Neuronal stem cell (in vitro differentiated cells): Measurements from ENCODE around the gene TMEM217.
"Not testable (repeated sequence)": the region's sequence is repeated elsewhere in the genome, so short reads cannot be mapped to it uniquely, and the experiment has no call there.

Source experiments
- DNase-seq: peaks from one replicate; pipeline ENCODE4 v3.0.0-alpha.2; 2013; ENCODE audit warnings: low spot score
- H2AFZ ChIP-seq: one replicate; pipeline ENCODE4 v1.6.1; 2013; ENCODE audit warnings: mild to moderate bottlenecking, low read length, inconsistent platforms
- H2AK5ac ChIP-seq: 2 replicates; pipeline ENCODE4 v1.6.1; 2013; ENCODE audit warnings: low read depth, mild to moderate bottlenecking, inconsistent platforms, low read length, moderate library complexity, mixed read lengths
- H2BK120ac ChIP-seq: 2 replicates; pipeline ENCODE4 v1.6.1; 2013; ENCODE audit warnings: low read depth, mild to moderate bottlenecking, inconsistent platforms, low read length, moderate library complexity, mixed read lengths
- H2BK12ac ChIP-seq: one replicate; pipeline ENCODE4 v1.6.1; 2013; ENCODE audit warnings: low read length, inconsistent platforms
- H2BK15ac ChIP-seq: 2 replicates; pipeline ENCODE4 v1.6.1; 2013; ENCODE audit warnings: mild to moderate bottlenecking, low read length, inconsistent platforms, mixed read lengths
- H2BK5ac ChIP-seq: one replicate; pipeline ENCODE4 v1.6.1; 2013; ENCODE audit warnings: inconsistent platforms, mild to moderate bottlenecking, low read length, moderate library complexity
- H3K14ac ChIP-seq: one replicate; pipeline ENCODE4 v1.6.1; 2013; ENCODE audit warnings: low read length, inconsistent platforms
- H3K18ac ChIP-seq: 2 replicates; pipeline ENCODE4 v1.6.1; 2013; ENCODE audit warnings: low read length, inconsistent platforms
- H3K23ac ChIP-seq: 2 replicates; pipeline ENCODE4 v1.6.1; 2013; ENCODE audit warnings: low read depth, mild to moderate bottlenecking, mixed read lengths, low read length, inconsistent platforms; ENCODE audit not compliant: poor library complexity
- H3K27ac ChIP-seq: replicated peaks from 3 replicates; pipeline ENCODE4 v1.5.1; 2013; ENCODE audit warnings: low read length, inconsistent platforms
- H3K27me3 ChIP-seq, 3 experiments: 2 replicates each; pipeline ENCODE4 v1.6.1; 2013; ENCODE audit warnings: low read length in 3 of 3, mild to moderate bottlenecking in 2 of 3, inconsistent platforms in 1 of 3, low read depth in 1 of 3, mixed read lengths in 1 of 3, moderate library complexity in 1 of 3; ENCODE audit not compliant: control insufficient read depth in 3 of 3, insufficient read depth in 3 of 3
- H3K36me3 ChIP-seq, 2 donors: replicated peaks in 1 of 2; 2 replicates each; pipeline ENCODE4 v1.6.1; 2013; ENCODE audit warnings: low read length in 2 of 2; ENCODE audit not compliant: control insufficient read depth in 2 of 2, insufficient read depth in 2 of 2
- H3K4ac ChIP-seq: 2 replicates; pipeline ENCODE4 v1.6.1; 2013; ENCODE audit warnings: inconsistent platforms, mild to moderate bottlenecking, low read length, moderate library complexity
- H3K4me1 ChIP-seq, 2 donors: 1 replicate in 1 of 2; 2 replicates in 1 of 2; pipeline ENCODE4 v1.6.1; 2013; ENCODE audit warnings: low read length in 2 of 2, low read depth in 1 of 2; ENCODE audit not compliant: control insufficient read depth in 2 of 2, insufficient read depth in 1 of 2
- H3K4me2 ChIP-seq: one replicate; pipeline ENCODE4 v1.6.1; 2013; ENCODE audit warnings: mild to moderate bottlenecking, low read length, inconsistent platforms; ENCODE audit not compliant: insufficient read depth, poor library complexity, severe bottlenecking
- H3K4me3 ChIP-seq, 2 donors: 2 replicates each; pipeline ENCODE4 v1.5.1; 2013; ENCODE audit warnings: low read length in 2 of 2, mild to moderate bottlenecking in 2 of 2, inconsistent platforms in 1 of 2, moderate library complexity in 1 of 2
- H3K79me1 ChIP-seq: one replicate; pipeline ENCODE4 v1.6.1; 2013; ENCODE audit warnings: low read depth, mild to moderate bottlenecking, inconsistent platforms, low read length, moderate library complexity
- H3K9ac ChIP-seq: one replicate; pipeline ENCODE4 v1.6.1; 2013; ENCODE audit warnings: mild to moderate bottlenecking, low read depth, low read length, inconsistent platforms; ENCODE audit not compliant: poor library complexity
- H3K9me3 ChIP-seq, 2 donors: replicated peaks in 1 of 2; 2 replicates each; pipeline versions ENCODE3 to v1.6.1; 2013; ENCODE audit warnings: low read length in 2 of 2, mild to moderate bottlenecking in 2 of 2, inconsistent platforms in 1 of 2, low read depth in 1 of 2, mixed read lengths in 1 of 2, moderate library complexity in 1 of 2; ENCODE audit not compliant: control insufficient read depth in 2 of 2, insufficient read depth in 1 of 2
- H4K8ac ChIP-seq: one replicate; pipeline ENCODE4 v1.6.1; 2013; ENCODE audit warnings: low read depth, mild to moderate bottlenecking, inconsistent platforms, low read length, moderate library complexity
- H4K91ac ChIP-seq: one replicate; pipeline ENCODE4 v1.6.1; 2013; ENCODE audit warnings: low read length, low read depth, mild to moderate bottlenecking, inconsistent platforms; ENCODE audit not compliant: poor library complexity
- WGBS, 2 donors: extraction: QIAGEN DNeasy Blood & Tissue Kit; methylation state at CpG; one replicate each; pipeline ENCODE4 v1.1.7; 2013; ENCODE audit warnings: missing lambda C conversion rate in 2 of 2, mixed read lengths in 1 of 2; ENCODE audit not compliant: insufficient read length in 2 of 2, insufficient replicate concordance in 1 of 2; ENCODE audit errors: extremely low coverage in 2 of 2; 5-methylcytosine and 5-hydroxymethylcytosine counted together

The TMEM217 gene

GRCh38 chr6:37201726-37202125, 56.2 kb downstream of the TMEM217 start:
- H2AK5ac ChIP-seq: no peak overlapping the region
- no CpG with 5 or more reads among the region's 1 CpG for WGBS, 2 donors
- no peak for DNase-seq
- no peak overlapping the region for H2BK5ac ChIP-seq
- no peak overlapping the region for H2AFZ ChIP-seq
- H3K36me3 ChIP-seq: no peaks in the 10 kb centered on the region
- no peak overlapping the region for H2BK120ac ChIP-seq
- no peaks in the 10 kb centered on the region for H3K9me3 ChIP-seq
- no peak overlapping the region for H4K91ac ChIP-seq
- H3K27me3 ChIP-seq: peaks cover 0 to 6% (median 2%) of the 10 kb centered on the region in 3 experiments
- H2BK12ac ChIP-seq: no peak overlapping the region
- no peak overlapping the region for H4K8ac ChIP-seq
- H3K9ac ChIP-seq: no peak overlapping the region
- H3K14ac ChIP-seq: no peak overlapping the region
- peaks cover 2 to 3% of the 10 kb centered on the region in 2 donors for H3K4me1 ChIP-seq
- peak overlapping the region; percentile 1 for H3K18ac ChIP-seq
- H2BK15ac ChIP-seq: no peak overlapping the region
- no peak overlapping the region for H3K4ac ChIP-seq
- no peak overlapping the region for H3K27ac ChIP-seq
- H3K4me3 ChIP-seq: no peak overlapping the region
- no peak overlapping the region for H3K4me2 ChIP-seq
- no peak overlapping the region for H3K23ac ChIP-seq
- H3K79me1 ChIP-seq: no peaks in the 10 kb centered on the region

DNA sequence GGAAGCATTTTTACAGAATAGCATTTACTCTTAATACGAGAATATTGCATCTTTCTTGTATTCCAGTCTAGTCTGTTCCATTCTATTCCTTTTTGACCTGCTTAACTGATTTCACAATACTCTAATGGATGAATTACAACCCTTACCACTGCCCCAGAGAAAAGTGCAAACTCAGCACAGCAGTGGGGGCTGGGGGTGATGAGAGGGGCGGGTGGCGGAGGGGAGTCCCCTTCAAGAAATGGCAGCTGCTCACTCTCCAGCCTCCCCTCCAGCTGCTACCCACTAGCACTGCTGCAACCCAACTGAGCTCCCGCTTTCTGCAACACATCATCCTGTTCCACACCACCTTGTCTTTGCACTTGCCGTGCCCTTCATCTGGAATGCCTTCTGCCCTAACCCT, 57.9 kb downstream of the TMEM217 start:
- Histone ChIP-seq H3K4me2 (no peak overlapping the region), H3K4me3 (no peak overlapping the region), H2BK12ac (no peak overlapping the region), H2AFZ (no peak overlapping the region), H3K9me3 (no peaks in the 10 kb centered on the region), H2AK5ac (no peak overlapping the region), H3K27ac (no peak overlapping the region), H3K4ac (no peak overlapping the region), H3K79me1 (no peaks in the 10 kb centered on the region), H2BK120ac (no peak overlapping the region), H3K18ac (no peak overlapping the region), H3K4me1 (peaks cover under 1 to 2% of the 10 kb centered on the region in 2 donors), H3K9ac (no peak overlapping the region), H2BK5ac (no peak overlapping the region), H4K8ac (no peak overlapping the region), H4K91ac (no peak overlapping the region), H3K23ac (no peak overlapping the region), H2BK15ac (no peak overlapping the region), H3K36me3 (no peaks in the 10 kb centered on the region), H3K27me3 (peaks cover 0 to 6% (median 2%) of the 10 kb centered on the region in 3 experiments), H3K14ac (no peak overlapping the region)
- no peak for DNase-seq
- WGBS, 2 donors: no CpG with 5 or more reads among the region's 5 CpGs

GRCh38 chr6:37196451-37196850, 61.5 kb downstream of the TMEM217 start:
- not testable (repeated sequence) for H2AK5ac ChIP-seq, H3K27me3 ChIP-seq, H3K4me1 ChIP-seq, DNase-seq, H2BK12ac ChIP-seq, H3K9me3 ChIP-seq, H3K4ac ChIP-seq, H3K27ac ChIP-seq, H2BK5ac ChIP-seq, H4K91ac ChIP-seq, H3K36me3 ChIP-seq, H3K4me3 ChIP-seq, H3K18ac ChIP-seq, H3K23ac ChIP-seq, H4K8ac ChIP-seq, H3K4me2 ChIP-seq, H2BK15ac ChIP-seq, H3K79me1 ChIP-seq, H3K14ac ChIP-seq, H2BK120ac ChIP-seq, H2AFZ ChIP-seq, H3K9ac ChIP-seq
- WGBS, 2 donors: no CpG with 5 or more reads among the region's 4 CpGs

DNA sequence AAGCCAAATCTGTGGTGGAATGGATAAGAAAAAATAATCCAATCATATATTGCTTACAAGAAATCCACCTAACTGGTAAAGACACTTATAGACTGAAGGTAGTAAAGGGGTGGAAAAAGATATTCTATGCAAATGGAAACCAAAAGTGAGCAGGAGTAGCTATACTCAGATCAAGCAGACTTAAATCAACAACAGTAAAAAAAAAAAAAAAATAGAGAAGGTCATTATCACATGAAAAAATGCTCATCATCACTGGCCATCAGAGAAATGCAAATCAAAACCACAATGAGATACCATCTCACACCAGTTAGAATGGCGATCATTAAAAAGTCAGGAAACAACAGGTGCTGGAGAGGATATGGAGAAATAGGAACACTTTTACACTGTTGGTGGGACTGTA, 63.1 kb downstream of the TMEM217 start:
- not testable (repeated sequence) for H3K18ac ChIP-seq, H4K8ac ChIP-seq, H3K4me1 ChIP-seq, H3K4ac ChIP-seq, H2BK15ac ChIP-seq, H3K4me3 ChIP-seq, H2AK5ac ChIP-seq, H2BK120ac ChIP-seq, H2BK12ac ChIP-seq, H3K36me3 ChIP-seq, H3K79me1 ChIP-seq, H3K27ac ChIP-seq, DNase-seq, H3K14ac ChIP-seq, H2BK5ac ChIP-seq, H3K23ac ChIP-seq, H2AFZ ChIP-seq, H3K9me3 ChIP-seq, H4K91ac ChIP-seq, H3K9ac ChIP-seq, H3K27me3 ChIP-seq, H3K4me2 ChIP-seq
- WGBS, 2 donors: no CpG with 5 or more reads among the region's 1 CpG
